ENCODE measurements around the gene ADORA1. TPM values are rescaled to one million over a fixed set of nuclear protein-coding genes. Genes with fewer than 3 reads are reported as not detected.

ADORA1 gene
- total and polyA plus RNA-seq, 10 of the 15 experiments (the other 5 are each of a cell fraction or from before 2014, with no cell fraction given), result not detected

GRCh38 chr1:203124011-203124410, 3.5 kb upstream of the ADORA1 start:
- DNase-seq (ENCODE audit: low read depth, low spot score) (no peak), ATAC-seq (no peak), FAIRE-seq (no peak)
- no peak overlapping the region for H3K4me2 ChIP-seq (ENCODE audit: control insufficient read depth, insufficient read depth)
- H3K4me3 ChIP-seq, result no peak overlapping the region
- H3K4me1 ChIP-seq (ENCODE audit: control insufficient read depth, insufficient read depth, low read length), result no peaks in the 10 kb centered on the region
- peaks cover 3 to 7% of the 10 kb centered on the region in 2 experiments for H3K27me3 ChIP-seq (replicated peaks in 1 of 2; ENCODE audit: control insufficient read depth in 2 of 2, insufficient read depth in 2 of 2, low read length in 1 of 2)
- CTCF ChIA-PET, result interaction anchor here (0.7 to 2.2 kb wide), 2 partner anchors 92 to 145 kb away, joined by 4 to 8 read pairs; no protein-coding TSS in a partner anchor
- H3K27ac ChIP-seq (ENCODE audit: control insufficient read depth, insufficient read depth), result no peak overlapping the region
- POLR2A ChIA-PET, result no interaction called here
- no peaks in the 10 kb centered on the region for H3K79me2 ChIP-seq (ENCODE audit: control insufficient read depth, insufficient read depth, low read length)
- WGBS (ENCODE audit: insufficient coverage, insufficient replicate concordance, low lambda C conversion rate, missing lambda C conversion rate), result 0% methylated on average over 5 of the region's 5 CpGs
- no peak overlapping the region for H3K9ac ChIP-seq (ENCODE audit: control insufficient read depth, insufficient read depth, low read length)
- H3K9me3 ChIP-seq (replicated peaks; ENCODE audit: control insufficient read depth, insufficient read depth, low read length), result no peaks in the 10 kb centered on the region
- TF ChIP-seq BACH1 (IDR thresholded peaks at IDR 0.05; ENCODE audit: borderline replicate concordance), result no peak
- no peak for TF ChIP-seq EGR1 (IDR thresholded peaks at IDR 0.05; ENCODE audit: borderline replicate concordance in 1 of 2, low read depth in 2 of 2, low read length in 2 of 2)
- no peak for TF ChIP-seq NFXL1 (IDR thresholded peaks at IDR 0.05; ENCODE audit: borderline replicate concordance)
- no peak for TF ChIP-seq ETV6 (conservative IDR thresholded peaks at IDR 0.05 in 1 of 2, IDR thresholded peaks at IDR 0.05 in 1 of 2; ENCODE audit: borderline replicate concordance in 1 of 2, low read depth in 1 of 2)
- TF ChIP-seq RBBP5 (conservative IDR thresholded peaks at IDR 0.05), result no peak
- TF ChIP-seq, protein P1, sequence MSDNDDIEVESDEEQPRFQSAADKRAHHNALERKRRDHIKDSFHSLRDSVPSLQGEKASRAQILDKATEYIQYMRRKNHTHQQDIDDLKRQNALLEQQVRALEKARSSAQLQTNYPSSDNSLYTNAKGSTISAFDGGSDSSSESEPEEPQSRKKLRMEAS (IDR thresholded peaks at IDR 0.05; ENCODE audit: low read depth, low read length), result no peak
- no peak for TF ChIP-seq POLR2A (IDR thresholded peaks at IDR 0.05; ENCODE audit: low read depth, low read length)
- no peak for TF ChIP-seq GATAD2B (conservative IDR thresholded peaks at IDR 0.05; ENCODE audit: low read depth)
- TF ChIP-seq SMARCA5 (IDR thresholded peaks at IDR 0.05), result no peak
- RAD21 ChIA-PET (ENCODE audit: unreplicated experiment), result no interaction called here
- intact Hi-C loops (cut with micrococcal nuclease; ENCODE audit: unreplicated experiment) (no loop called here), in situ Hi-C loops (cut with MboI) (no loop called here)
- no peak overlapping the region for H2AFZ ChIP-seq (ENCODE audit: control insufficient read depth, low read depth, low read length)
- BruUV-seq (replicated peaks), result no TSS peak
- SMC1A ChIA-PET (ENCODE audit: uncharacterized antibody, unreplicated experiment), result no interaction called here
- H3K36me3 ChIP-seq (ENCODE audit: control insufficient read depth in 2 of 2, insufficient read depth in 2 of 2, low read length in 1 of 2), result no peaks in the 10 kb centered on the region
- no peaks in the 10 kb centered on the region for H4K20me1 ChIP-seq (ENCODE audit: control insufficient read depth, insufficient read depth)

Data from GM12878 (cell line).